Loucy (cell line): Measurements from ENCODE around the gene OSBPL3.

Experiments used
- EZH2phosphoT487 ChIP-seq: fragments of 200-600 bp; IDR thresholded peaks from 2 replicates; pipeline ENCODE4 v1.6.1; 2018; ENCODE audit warnings: antibody characterized with exemption, mild to moderate bottlenecking, moderate library complexity, borderline replicate concordance
- TF ChIP-seq, protein P1 (sequence below): fragments of 200-600 bp; sonication (generic); conservative IDR thresholded peaks from 2 replicates; pipeline ENCODE4 v1.5.1; 2014; ENCODE audit warnings: mild to moderate bottlenecking, antibody characterized with exemption, low read length

DNA sequence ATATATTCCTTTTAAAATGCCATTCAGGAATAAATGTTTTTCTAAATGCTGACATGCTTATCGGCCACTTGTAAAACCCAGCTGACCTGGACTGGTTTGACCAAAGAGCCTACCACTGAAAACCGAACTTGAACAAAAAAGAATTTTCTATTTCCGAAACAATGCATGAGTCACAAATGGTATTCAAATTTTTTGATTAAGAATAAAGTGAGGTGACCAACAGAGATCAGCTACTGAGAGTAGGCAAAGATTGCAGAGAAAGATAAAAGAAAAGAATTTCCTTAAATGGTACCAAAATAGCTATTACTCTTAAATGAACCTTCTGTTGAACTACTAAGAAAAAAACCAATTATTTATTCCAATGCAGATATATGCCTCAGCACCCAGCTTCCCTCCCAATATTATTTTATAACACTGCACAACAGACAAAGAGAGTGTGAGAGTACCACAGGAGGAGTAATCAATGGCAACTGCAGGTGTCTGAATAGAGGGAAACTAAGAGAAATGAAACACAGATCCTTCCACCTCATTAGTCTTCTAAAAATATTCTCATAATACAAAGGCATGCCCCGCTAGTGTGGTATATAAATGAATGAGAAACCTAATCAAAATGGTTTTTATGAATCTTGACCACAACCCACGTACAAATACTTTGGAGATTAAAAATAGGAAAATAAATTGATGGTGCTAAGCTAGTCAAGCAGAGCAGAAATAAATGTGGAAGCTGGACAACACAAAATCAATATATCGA is 20.1 kb downstream of the OSBPL3 start:
- TF ChIP-seq, protein P1, sequence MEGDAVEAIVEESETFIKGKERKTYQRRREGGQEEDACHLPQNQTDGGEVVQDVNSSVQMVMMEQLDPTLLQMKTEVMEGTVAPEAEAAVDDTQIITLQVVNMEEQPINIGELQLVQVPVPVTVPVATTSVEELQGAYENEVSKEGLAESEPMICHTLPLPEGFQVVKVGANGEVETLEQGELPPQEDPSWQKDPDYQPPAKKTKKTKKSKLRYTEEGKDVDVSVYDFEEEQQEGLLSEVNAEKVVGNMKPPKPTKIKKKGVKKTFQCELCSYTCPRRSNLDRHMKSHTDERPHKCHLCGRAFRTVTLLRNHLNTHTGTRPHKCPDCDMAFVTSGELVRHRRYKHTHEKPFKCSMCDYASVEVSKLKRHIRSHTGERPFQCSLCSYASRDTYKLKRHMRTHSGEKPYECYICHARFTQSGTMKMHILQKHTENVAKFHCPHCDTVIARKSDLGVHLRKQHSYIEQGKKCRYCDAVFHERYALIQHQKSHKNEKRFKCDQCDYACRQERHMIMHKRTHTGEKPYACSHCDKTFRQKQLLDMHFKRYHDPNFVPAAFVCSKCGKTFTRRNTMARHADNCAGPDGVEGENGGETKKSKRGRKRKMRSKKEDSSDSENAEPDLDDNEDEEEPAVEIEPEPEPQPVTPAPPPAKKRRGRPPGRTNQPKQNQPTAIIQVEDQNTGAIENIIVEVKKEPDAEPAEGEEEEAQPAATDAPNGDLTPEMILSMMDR = no peak
- no peak for TF ChIP-seq EZH2phosphoT487
